GM19043 (cell line): ENCODE data around the gene RAB9A.
A peak's percentile ranks its signal among the peaks of the same experiment; 100 is the strongest.
"Not testable (repeated sequence)": the region's sequence is repeated elsewhere in the genome, so short reads cannot be mapped to it uniquely, and the experiment has no call there.

Experiments used
- ATAC-seq: cut with Tn5 transposase; IDR thresholded peaks from one replicate; pipeline ENCODE4 v1.9.1; 2021; ENCODE audit warnings: low read depth; ENCODE audit not compliant: unreplicated experiment

The RAB9A gene

GRCh38 chrX:13669246-13669737 lies 19.6 kb upstream of the RAB9A start:
- peak; percentile 61 for ATAC-seq

DNA sequence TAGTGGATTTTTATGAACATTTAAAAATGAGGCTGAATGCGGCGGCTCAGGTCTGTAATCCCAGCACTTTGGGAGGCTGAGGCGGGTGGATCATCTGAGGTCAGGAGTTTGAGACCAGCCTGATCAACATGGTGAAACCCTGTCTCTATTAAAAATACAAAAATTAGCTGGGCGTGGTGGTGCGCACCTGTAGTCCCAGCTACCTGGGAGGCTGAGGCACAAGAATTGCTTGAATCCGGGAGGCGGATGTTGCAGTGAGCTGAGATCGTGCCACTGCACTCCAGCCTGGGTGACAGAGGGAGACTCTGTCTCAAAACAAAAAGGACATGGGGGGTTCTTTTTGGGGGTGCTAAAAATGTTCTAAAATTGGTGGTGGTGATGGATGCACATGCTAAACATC lies 19.2 kb upstream of the RAB9A start:
- not testable (repeated sequence) for ATAC-seq

DNA sequence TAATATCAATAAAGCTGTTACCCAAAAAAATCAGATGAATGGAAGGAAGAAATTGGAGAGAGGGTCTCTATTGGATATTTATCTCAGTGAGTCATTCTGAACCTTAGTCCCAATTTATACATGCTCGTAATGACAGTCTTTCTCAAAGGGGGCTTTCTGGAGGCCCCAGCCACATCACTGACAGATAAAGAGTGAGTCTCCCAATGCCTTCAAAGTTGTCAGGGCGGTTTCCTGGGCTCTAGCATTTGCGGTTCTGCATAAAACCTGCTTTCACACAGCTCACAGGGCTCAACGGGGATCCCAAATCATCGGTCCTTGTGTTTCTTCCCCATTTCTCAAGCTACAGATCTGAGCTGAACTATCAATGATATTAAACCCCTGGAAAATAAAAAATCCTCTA lies 18.7 kb upstream of the RAB9A start:
- ATAC-seq = no peak

DNA sequence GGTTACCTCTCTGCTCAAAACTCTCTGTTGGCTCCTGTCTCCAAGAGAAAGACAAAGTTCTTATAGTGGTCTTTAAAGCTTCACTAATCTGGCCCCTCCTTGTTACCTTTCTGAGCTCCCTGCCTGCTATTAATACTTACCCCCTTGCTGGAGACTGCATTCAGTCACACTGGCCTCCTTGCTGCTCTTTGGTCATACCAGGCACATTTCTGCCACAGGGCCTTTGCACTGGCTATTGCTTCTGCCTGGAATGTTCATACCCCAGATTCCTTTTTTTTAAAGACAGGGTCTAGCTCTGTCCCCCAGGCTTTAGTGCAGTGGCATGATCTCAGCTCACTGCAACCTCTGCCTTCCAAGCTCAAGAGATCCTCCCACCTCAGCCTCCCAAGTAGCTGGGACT lies 15.9 kb upstream of the RAB9A start:
- no peak for ATAC-seq

GRCh38 chrX:13676885-13677284 lies 12.0 kb upstream of the RAB9A start:
- ATAC-seq = no peak

- not testable (repeated sequence) for ATAC-seq
Observed at GRCh38 chrX:13679700-13680099, 9.2 kb upstream of the RAB9A start.

- ATAC-seq = no peak
Observed at GRCh38 chrX:13681595-13681994, 7.3 kb upstream of the RAB9A start.

- ATAC-seq = no peak
Observed at GRCh38 chrX:13684361-13684760, 4.6 kb upstream of the RAB9A start.

- ATAC-seq = no peak
Observed at GRCh38 chrX:13685126-13685763, 3.7 kb upstream of the RAB9A start.

- no peak for ATAC-seq
Observed at GRCh38 chrX:13687203-13687602, 1.7 kb upstream of the RAB9A start.

- no peak for ATAC-seq
Observed at GRCh38 chrX:13688384-13688957, 457 bp upstream of the RAB9A start.

- no peak for ATAC-seq
Observed at GRCh38 chrX:13689741-13690211, 848 bp downstream of the RAB9A start.

DNA sequence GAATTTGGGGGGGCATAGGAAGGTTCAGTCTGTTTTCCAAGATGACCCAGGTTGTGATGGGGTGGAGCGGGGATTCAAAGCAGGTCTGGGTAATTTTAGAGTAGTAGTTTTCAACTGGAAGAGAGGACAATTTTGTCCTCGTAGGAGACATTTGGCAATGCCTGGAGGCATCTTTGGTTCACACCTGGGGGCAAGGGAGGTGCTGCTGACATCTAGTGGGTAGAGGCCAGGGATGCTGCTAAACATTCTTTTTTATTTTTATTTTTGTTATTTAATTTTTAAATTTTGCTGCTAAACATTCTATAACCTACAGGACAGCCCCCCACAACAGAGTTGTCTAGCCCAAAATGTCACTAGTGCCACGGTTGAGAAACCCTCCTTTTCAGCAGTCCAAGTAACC lies 1.9 kb downstream of the RAB9A start:
- ATAC-seq = no peak

DNA sequence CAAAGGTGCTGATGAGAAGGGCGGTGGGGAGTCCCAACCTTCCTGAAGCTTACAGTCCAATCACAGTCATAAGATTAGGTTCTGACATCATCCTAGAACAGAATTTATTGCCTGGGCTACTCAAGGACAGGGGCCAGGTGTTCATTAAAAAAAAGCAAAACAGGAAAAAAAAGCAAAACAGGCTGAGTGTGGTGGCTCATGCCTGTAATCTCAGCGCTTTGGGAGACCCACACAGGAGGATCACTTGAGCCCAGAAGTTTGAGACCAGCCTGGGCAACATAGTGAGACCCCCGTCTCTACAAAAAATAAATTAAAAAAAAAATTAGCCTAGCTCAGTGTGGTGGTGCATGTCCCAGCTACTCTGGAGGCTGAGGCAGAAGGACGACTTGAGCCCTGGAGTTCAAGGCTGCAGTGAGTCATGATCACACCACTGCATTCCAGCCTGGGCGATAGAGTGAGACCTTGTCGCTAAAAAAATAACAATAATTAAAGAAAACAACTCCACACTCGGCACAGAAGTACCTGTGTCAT lies 3.0 kb downstream of the RAB9A start:
- ATAC-seq = no peak

DNA sequence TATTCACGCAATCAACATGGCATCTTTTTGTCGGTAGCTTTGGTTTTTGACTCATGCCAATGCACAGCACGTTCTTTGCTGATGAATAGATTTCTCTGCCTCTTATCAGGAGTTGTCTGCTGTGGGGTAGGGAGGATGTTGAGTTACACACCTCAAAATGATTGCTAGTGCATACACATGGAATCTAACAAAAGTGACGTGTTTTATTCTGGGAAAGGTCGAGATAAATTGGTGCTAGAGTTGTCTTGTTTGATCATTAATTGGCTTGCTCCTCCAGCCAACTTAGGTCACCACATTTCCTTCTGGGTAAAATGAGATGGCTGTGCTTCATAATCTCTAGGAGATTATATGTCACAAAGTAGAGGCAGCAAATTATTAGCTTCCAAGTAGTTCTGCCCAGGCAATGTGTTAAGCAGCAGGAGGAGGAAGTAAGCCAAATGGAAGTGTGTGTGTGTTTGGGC lies 3.9 kb downstream of the RAB9A start:
- ATAC-seq = no peak

GRCh38 chrX:13693341-13693961 lies 4.5 kb downstream of the RAB9A start:
- ATAC-seq = no peak

DNA sequence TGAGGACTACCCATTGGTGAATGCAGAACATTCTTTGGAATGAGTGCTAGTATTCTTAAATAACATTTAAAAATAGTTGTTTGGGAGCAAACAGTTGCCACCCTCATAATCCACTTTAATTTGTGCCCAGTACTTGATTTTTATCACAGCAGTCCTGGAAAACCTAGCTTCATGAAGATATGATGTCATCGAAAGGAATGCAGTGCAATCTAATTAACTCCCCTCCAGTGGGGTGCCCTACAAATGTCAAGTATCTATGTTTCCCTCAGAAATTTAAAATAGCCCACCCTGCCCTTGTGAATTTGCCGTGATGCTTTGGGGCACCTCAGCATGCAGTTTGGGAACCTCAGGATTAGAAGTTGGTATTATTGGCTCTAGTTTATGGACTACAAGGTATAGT lies 5.4 kb downstream of the RAB9A start:
- ATAC-seq = no peak

GRCh38 chrX:13694983-13695382 lies 6.1 kb downstream of the RAB9A start:
- no peak for ATAC-seq

GRCh38 chrX:13695601-13696115 lies 6.7 kb downstream of the RAB9A start:
- no peak for ATAC-seq

GRCh38 chrX:13697455-13697854 lies 8.5 kb downstream of the RAB9A start:
- peak; percentile 52 for ATAC-seq

GRCh38 chrX:13697976-13698375 lies 9.0 kb downstream of the RAB9A start:
- ATAC-seq = peak; percentile 9
